Activated T-cell treated with anti-CD3 and anti-CD28 coated beads for 48 hours (primary cell): ENCODE measurements around the gene PRKCQ.
"Not testable (repeated sequence)": the region's sequence is repeated elsewhere in the genome, so short reads cannot be mapped to it uniquely, and the experiment has no call there.

Experiments used
- DNase-seq: peaks from one replicate; pipeline ENCODE4 v3.0.0-alpha.2; 2020; ENCODE audit warnings: low read depth

PRKCQ gene

GRCh38 chr10:6593241-6593671 is 13.2 kb upstream of the PRKCQ start:
- no peak for DNase-seq

DNA sequence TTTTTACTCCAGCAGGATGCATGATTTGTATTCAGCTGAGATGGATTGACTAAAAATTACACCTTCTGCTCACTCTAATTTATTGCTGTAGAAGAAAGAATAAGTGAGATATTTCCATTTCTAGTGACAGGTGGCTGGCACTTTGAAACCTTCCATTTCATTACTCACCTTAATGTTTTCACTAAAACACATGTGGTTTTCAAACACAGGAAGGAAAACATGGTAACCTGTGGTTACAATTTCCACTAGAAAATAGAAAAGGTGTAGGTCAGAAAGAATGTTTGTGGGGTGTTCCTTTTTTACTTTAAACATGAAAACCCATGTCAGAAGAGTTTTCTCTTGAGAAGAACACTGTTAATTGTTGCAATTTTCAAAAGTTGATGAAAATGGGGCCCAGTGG is 12.0 kb upstream of the PRKCQ start:
- DNase-seq, result no peak

GRCh38 chr10:6591668-6592067 is 11.6 kb upstream of the PRKCQ start:
- no peak for DNase-seq

DNA sequence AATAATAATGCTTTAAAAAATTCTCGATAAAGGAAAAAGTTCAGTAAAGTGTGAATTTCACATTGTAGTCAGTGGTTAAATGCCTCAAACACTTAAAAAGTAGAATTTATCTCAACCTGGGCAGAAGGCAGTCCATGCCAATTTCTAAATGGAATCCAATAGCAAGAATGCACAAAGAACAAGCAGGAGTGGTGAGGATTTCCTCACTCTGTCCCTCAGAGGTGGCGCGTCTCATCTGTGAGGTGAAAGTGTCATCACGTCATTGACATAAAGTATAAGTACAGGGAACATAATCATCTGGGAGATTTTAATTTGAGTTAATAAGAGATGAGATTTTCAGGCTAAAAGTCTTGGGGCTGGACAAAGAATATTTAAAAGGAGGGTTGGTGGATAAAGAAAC is 10.0 kb upstream of the PRKCQ start:
- no peak for DNase-seq

DNA sequence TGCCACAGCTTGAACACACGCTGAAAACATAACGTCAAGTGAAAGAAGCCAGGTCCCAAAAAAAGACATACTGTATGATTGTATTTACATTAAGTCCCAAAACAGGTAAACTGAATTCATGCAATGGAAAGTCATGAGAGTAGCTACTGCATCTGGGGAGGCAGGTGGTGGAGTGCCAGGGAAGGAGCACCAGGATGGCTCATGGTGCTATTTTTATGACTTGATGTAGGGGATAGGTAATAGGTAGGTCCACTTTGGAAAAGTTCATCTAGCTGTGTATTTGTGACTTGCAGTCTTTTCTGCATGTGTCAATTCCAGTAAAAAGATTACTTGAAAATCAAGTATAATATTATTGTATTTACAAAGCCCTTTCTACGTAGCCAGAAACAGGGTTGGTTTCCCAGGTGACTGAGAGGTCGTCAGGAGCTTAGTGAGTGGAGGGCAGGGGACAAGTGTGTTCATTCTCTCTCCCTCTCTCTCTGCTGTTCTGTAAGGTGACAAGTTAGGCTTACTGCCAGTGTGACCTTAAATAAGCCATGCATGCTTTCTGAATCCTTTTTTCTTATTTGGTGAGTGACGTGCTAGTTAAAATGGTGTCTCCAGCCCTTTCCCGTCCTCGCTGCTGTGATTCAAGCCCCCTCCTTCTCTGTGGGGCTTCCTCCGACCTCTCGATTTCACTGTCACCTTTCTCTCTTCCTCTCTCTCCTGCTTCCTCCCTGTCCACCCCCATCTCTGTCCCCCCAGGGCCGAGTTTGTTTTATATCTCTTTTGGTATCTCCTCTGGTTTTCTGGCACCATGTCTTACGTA is 9.4 kb upstream of the PRKCQ start:
- DNase-seq, result no peak

DNA sequence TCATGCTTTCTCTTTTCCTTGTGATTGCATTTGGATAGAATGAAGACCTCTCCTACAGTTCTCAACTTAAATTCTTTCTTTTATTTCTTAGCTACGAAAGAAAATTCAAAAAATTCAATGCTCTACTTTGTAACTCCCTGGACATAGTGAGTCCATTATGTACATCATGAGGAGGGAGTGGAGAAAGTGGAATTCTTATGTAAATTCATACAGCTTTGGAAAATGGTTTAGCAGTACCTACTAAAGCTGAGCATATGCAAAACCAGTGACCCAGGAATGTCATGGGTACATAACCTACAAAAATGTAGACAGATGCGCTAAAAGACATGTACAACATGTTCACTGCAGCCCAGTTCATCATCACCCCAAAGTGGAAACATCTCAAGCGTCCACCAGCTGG is 8.8 kb upstream of the PRKCQ start:
- DNase-seq, result no peak

DNA sequence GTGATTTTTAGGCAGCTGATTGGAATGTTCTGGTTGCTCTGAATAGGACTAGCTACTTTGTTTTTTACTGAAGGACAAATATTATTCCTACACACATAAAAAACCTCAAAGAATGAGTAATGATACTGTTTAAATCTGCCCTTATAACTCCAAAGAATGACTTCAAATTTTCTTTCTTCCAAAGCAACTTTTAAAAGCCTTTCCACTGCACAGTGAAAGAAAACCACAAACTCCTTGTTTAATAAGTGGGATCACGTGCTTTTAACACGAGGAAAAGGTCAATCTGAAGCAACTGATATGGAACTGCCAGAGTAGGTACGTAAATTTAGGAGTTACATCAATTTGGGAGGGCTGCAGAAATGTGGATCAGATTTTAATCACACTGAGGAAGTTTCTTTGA is 8.0 kb upstream of the PRKCQ start:
- DNase-seq, result no peak

DNA sequence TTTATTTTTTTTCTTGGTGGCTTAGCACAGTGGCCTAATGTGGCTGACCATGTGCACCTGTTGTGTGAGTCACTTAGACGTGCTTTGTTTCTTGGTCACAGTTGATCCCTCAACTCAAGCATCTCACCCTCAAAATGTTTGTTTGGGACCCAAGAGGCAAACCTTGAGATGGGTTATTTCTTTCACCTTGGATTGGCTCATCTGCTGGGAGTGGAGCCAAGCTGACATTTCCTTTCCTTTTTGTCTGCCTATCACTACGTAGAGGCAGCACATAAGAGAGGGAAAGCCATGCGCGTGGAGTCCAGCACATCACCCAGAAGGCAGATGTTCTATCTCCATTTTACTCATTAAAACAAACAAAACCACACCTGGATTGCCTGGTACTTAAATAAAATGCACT is 6.4 kb upstream of the PRKCQ start:
- DNase-seq, result no peak

DNA sequence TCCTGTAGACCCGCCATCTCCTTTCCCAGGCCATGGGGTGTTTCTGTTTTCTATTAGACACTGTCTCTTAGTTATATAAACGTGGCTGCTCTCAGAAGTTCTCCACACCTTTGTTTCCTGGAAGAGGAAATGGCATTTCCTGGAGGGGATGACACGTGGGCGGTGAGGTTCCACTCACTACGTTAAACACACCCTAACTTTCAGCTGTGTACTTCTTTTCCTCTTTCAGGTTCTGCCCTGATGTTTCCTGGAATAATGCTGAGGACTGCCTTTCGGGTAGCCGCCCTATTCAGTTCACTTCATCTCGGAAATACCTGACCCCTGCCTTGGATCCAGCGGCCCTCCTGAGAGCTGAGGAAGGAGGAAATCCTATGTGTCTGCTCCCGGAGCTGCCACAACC is 3.4 kb upstream of the PRKCQ start:
- DNase-seq, result peak; percentile 53

DNA sequence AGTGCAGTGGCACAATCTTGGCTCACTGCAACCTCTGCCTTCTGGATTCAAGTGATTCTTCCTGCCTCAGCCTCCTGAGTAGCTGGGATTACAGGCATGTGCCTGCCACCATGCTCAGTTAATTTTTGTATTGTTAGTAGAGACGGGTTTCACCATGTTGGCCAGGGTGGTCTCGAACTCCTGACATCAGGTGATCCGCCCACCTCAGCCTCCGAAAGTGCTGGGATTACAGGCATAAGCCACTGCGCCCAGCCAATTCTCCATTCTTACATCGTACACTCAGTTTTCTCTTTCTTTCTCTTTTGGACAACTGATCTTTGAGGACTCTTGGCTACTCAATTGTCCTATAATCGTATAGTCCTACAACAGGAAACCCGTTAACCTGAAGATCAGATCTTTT is 2.8 kb upstream of the PRKCQ start:
- not testable (repeated sequence) for DNase-seq

DNA sequence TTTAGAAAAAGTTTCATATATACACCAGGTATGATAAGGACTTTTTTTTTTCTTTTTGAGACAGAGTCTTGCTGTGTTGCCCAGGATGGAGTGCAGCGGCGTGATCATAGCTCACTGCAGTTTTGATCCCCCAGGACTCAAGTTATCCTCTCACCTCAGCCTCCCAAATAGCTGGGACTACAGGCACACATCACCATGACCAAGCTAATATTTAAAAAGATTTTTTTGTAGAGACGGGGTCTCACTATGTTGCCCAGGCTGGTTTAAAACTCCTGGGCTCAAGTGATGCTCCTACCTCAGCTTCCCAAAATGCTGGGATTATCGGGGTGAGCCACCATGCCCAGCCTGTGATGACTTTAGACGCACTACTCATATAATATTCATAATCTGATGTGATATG is 2.2 kb upstream of the PRKCQ start:
- DNase-seq, result no peak

- no peak for DNase-seq
Measured at GRCh38 chr10:6581778-6582228, 1.7 kb upstream of the PRKCQ start.

DNA sequence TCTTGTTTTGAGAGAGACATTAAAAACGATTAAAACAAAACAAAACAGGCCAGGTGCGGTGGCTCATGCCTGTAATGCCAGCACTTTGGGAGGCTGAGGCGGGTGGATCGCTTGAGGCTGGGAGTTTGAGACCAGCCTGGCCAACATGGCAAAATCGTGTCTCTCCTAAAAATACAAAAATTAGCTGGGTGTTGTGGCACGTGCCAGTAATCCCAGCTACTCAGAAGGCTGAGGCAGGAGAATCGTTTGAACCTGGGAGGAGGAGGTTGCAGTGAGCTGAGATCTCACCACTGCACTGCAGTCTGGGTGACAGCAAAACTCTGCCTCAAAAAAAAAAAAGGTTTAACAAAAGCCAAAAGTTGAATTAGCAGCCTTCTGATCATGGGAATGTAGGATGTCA is 1.1 kb upstream of the PRKCQ start:
- DNase-seq, result not testable (repeated sequence)

DNA sequence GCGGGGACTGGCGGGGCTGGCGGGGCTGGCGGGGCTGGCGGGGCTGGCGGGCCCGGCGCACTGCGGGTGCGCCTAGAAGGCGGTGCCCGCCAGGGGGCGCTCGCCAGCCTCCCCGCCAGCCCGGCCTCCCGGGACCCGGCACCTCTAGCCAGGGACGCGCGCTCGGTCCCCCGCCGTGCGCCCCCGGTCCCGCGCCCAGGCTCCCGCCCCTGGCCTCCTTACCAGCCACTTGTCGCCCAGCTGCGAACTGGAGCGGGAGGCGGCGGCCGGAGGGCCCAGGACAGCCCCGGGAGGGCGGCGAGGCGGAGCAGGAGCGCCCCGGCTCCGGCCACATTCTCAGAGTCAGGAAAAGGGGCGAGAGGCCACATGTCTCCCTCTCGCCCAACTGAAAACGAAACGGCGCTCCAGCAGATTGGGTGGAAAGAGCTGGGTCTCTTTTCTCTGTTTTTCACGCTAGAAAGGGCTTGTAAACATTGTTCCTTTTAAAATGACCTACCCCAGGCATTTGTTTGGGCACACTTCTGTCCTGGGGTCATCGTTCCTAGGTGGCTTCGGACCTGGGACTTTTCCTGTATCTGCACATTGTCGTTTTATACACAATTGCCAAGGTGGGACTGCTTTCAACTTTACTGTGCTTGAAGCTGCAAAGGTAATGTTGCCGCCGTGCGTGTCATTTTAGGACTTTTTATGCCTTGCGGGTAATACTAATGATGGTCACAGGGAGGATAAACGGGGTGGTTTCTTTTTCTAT is 378 bp upstream of the PRKCQ start:
- DNase-seq, result peak; percentile 88

DNA sequence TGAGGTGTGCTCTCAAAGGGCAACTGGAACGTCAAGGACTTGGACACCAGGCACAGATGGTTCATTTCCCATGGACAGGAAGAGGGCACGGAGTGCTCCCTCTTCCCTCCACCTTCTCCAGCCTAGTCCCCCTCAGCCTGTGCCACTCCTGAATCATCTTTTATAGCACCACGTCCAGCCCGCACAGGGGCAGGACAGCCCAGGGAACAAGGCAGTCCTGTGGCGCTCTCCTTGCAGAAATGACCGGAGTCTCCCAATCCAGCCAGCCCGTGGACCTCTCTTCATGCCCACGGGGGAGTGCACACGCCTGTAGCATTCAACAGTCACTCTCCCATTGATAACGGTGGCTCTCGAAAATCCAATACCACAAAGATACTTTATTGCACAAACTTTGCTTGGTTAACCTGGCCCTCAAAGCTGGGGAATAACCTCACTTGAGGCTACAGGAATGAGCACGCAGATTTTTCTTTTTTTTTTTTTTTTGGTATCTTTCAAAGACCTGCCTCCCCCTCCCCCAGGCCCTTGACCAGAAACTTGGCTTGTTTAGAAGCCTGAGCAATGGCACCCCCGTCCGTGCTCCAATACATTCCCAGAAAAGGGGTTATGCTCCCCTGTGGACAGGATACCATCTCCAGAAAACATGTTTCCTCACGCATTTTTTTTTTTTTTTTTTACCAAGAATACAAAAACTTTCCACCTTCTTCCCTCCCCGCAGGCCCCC is 733 bp downstream of the PRKCQ start:
- DNase-seq, result no peak

DNA sequence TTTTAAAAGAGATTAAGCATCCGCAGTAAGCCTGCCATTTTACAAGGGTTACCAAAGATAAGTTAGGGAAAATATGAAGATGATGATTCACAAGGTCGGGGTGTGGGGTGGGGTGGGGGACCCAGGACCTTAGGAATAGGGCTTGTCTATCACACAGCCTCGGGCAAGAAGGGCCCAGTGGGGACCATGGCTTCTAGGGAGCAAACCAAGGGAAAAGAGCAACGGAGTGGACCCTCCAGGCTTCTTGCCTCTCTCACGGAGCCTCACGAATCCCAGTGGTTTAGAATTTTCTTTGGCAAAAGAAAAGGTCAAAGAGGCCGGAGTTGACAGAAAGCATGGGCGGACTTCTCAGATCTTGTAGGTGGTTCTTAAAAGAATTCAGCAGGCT is 1.3 kb downstream of the PRKCQ start:
- no peak for DNase-seq

GRCh38 chr10:6578251-6578771 is 1.8 kb downstream of the PRKCQ start:
- DNase-seq, result no peak

- no peak for DNase-seq
Measured at GRCh38 chr10:6576326-6576725, 3.8 kb downstream of the PRKCQ start.

DNA sequence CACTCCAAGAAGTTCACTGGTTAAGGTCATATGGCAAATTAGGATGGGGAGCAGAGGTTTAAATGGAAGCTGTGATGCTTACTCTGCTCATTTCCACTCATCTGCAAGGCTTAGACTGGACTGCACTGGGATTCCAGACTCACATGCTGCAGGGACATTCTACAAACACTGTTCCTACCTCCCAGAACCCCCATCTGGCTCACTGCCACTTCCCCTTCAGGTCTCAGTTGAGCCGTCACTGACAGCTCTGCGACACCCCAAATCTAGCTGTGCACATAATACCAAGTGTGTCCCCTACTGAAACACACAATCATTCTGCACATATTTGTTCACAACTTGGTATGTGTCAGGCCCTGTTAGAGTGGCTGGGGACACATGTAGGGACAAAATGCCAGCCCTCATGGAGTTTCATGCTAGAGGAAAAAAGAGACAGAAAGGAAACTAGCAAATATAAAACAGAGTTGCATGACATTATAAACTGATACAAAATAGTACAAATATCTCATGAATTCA is 5.4 kb downstream of the PRKCQ start:
- no peak for DNase-seq

DNA sequence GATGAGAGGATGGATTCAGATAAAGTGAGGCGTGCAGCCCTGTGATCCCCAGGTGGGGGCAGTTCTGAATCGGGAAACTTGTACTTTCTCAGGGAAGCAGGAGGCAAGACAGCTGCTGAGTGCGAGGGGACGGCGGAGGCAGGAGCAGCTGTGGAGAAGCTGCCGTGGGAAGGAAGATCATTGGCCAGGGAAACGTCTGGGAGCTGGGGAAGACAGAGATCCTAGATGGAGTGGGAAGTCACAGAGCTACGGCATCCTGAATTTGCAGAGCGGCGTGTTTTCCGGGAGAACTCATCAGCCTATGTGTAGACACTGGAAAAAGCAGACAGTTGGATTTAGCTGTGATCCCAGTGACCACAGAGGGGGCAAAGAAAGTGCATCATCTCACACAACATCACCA is 9.2 kb downstream of the PRKCQ start:
- no peak for DNase-seq

DNA sequence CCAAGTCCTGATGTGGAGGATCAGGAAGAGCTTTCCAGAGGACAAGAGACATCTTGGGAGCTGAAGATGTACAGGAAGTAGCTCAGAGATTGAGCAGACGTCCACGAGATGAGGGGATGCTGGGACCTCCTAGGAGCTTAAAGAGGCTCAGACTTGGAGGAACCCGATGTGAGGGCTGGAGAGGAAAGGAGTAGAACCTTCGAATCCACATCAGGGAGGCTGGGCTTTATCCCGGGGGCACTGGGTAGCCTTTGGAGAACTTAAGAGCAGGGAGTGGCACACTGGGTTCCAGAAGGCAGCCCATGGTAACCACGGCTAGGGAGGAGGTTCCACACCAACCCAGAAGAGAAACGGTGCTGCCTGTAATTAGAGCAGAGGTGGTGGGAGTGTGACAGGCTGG is 10.8 kb downstream of the PRKCQ start:
- no peak for DNase-seq

GRCh38 chr10:6567884-6568283 is 12.2 kb downstream of the PRKCQ start:
- no peak for DNase-seq
